Activated CD8-positive, alpha-beta T cell treated with anti-CD3 and anti-CD28 coated beads for 36 hours (primary cell): ENCODE data around the gene DCAF10. TPM values are rescaled to one million over a fixed set of nuclear protein-coding genes. Genes with fewer than 3 reads are reported as not detected.

Source experiments
- ATAC-seq: fragments of 200-7000 bp; cut with Tn5 transposase; one replicate; pipeline ENCODE4 v1.10.0; 2021; ENCODE audit warnings: mild to moderate bottlenecking, moderate library complexity
- CTCF ChIA-PET: fragments of 350-600 bp; sonication (Branson Sonifier 250); formaldehyde crosslinking; loops from one replicate; lab custom pipeline; 2021; ENCODE audit warnings: antibody characterized with exemption; lab: Charles Lee
- POLR2A ChIA-PET: fragments of 350-600 bp; sonication (Branson Sonifier 250); formaldehyde crosslinking; loops from one replicate; lab custom pipeline; 2021; ENCODE audit warnings: antibody characterized with exemption; lab: Charles Lee
- DNase-seq: peaks from one replicate; pipeline ENCODE4 v3.0.0-alpha.2; 2020
- H3K27ac Mint-ChIP-seq: one replicate; pipeline ENCODE4 v1.8.0; 2021; ENCODE audit warnings: mild to moderate bottlenecking, mixed read lengths
- H3K27me3 Mint-ChIP-seq: one replicate; pipeline ENCODE4 v1.8.0; 2021; ENCODE audit warnings: mixed read lengths
- H3K36me3 Mint-ChIP-seq: one replicate; pipeline ENCODE4 v1.8.0; 2021; ENCODE audit warnings: low read depth, mixed read lengths
- H3K4me1 Mint-ChIP-seq: one replicate; pipeline ENCODE4 v1.8.0; 2021; ENCODE audit warnings: low read depth, mixed read lengths
- H3K4me3 Mint-ChIP-seq: one replicate; pipeline ENCODE4 v1.8.0; 2021; ENCODE audit warnings: mild to moderate bottlenecking, moderate library complexity, mixed read lengths
- H3K9me3 Mint-ChIP-seq: one replicate; pipeline ENCODE4 v1.8.0; 2021; ENCODE audit warnings: mixed read lengths
- intact Hi-C: fragments of 100-400 bp; cut with micrococcal nuclease; formaldehyde crosslinking; loops from one replicate; pipeline ENCODE4 v1.10.0; 2022
- total RNA-seq, 2 experiments: library from RNA; stranded (reverse); gene quantifications; one replicate each; pipeline ENCODE4 v1.2.3, GENCODE V29; 2021
- TF ChIP-seq, protein P1 (sequence below): fragments of 200-600 bp; IDR thresholded peaks from one replicate; pipeline ENCODE4 v1.8.0; 2022; ENCODE audit warnings: antibody characterized with exemption, mild to moderate bottlenecking

DCAF10 gene
- total RNA-seq, 2 experiments from 2014 or later = 14.7 to 15.2 TPM

DNA sequence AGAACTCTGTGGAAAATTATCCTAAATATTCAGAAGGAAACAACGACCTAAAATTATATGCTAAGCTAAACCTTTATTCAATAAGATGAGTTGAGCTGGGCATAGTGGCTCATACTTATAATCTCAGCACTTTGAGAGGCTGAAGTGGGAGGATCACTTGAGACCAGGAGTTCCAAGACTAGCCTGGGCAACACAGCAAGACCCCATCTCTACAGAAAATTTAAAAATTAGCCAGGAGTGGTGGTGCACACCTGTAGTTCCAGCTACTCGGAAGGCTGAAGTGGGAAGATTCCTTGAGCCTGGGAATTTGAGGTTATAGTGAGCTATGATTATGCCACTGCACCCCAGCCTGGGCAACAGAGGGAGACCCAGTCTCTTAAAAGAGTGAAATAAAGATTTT, 51.6 kb downstream of the DCAF10 start:
- ChIA-PET CTCF (interaction anchor here (1.5 to 1.8 kb wide), 2 partner anchors 9 to 236 kb away, joined by 4 read pairs; no protein-coding TSS in a partner anchor), POLR2A (interaction anchor here (1.3 kb wide), 1 partner anchor 9 kb away, joined by 3 read pairs; no protein-coding TSS in a partner anchor)
- peaks cover 11% of the 10 kb centered on the region for H3K36me3 Mint-ChIP-seq
- DNase-seq = no peak
- H3K4me3 Mint-ChIP-seq = no peak overlapping the region
- no peak for ATAC-seq
- H3K4me1 Mint-ChIP-seq = no peaks in the 10 kb centered on the region
- H3K27ac Mint-ChIP-seq = no peak overlapping the region
- TF ChIP-seq, protein P1, sequence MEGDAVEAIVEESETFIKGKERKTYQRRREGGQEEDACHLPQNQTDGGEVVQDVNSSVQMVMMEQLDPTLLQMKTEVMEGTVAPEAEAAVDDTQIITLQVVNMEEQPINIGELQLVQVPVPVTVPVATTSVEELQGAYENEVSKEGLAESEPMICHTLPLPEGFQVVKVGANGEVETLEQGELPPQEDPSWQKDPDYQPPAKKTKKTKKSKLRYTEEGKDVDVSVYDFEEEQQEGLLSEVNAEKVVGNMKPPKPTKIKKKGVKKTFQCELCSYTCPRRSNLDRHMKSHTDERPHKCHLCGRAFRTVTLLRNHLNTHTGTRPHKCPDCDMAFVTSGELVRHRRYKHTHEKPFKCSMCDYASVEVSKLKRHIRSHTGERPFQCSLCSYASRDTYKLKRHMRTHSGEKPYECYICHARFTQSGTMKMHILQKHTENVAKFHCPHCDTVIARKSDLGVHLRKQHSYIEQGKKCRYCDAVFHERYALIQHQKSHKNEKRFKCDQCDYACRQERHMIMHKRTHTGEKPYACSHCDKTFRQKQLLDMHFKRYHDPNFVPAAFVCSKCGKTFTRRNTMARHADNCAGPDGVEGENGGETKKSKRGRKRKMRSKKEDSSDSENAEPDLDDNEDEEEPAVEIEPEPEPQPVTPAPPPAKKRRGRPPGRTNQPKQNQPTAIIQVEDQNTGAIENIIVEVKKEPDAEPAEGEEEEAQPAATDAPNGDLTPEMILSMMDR = no peak
- H3K9me3 Mint-ChIP-seq = no peaks in the 10 kb centered on the region
- no peaks in the 10 kb centered on the region for H3K27me3 Mint-ChIP-seq
- intact Hi-C loops = loop anchor here (10.0 kb wide), 1 partner anchor 107 kb away; no protein-coding TSS in a partner anchor

DNA sequence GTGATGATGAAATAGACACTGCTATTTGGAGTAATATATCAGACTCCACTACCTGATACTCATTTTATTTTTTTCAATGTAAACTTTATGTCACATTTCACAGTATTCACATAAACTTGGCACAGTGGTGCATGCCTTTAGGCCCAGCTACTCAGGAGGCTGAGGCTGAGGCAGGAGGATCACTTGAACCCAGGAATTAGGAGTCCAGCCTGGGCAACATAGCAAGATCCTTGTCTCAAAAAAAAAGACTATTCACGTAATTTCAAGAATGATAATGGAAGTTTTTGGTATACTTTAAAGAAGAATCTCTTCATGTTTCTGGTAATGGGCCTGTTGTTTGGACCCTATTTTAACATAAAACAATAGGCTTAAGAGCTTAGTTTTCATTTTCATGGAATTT, 56.0 kb downstream of the DCAF10 start:
- DNase-seq (no peak), ATAC-seq (no peak)
- Mint-ChIP-seq H3K4me1 (no peaks in the 10 kb centered on the region), H3K27ac (no peak overlapping the region), H3K4me3 (no peak overlapping the region), H3K9me3 (no peaks in the 10 kb centered on the region), H3K36me3 (peaks cover 8% of the 10 kb centered on the region), H3K27me3 (no peaks in the 10 kb centered on the region)
- POLR2A ChIA-PET = no interaction called here
- intact Hi-C loops = loop anchor here (10.0 kb wide), 1 partner anchor 112 kb away; no protein-coding TSS in a partner anchor
- CTCF ChIA-PET = interaction anchor here (1.0 kb wide), 1 partner anchor 55 kb away, joined by 3 read pairs; no protein-coding TSS in a partner anchor
- TF ChIP-seq, protein P1 = no peak

DNA sequence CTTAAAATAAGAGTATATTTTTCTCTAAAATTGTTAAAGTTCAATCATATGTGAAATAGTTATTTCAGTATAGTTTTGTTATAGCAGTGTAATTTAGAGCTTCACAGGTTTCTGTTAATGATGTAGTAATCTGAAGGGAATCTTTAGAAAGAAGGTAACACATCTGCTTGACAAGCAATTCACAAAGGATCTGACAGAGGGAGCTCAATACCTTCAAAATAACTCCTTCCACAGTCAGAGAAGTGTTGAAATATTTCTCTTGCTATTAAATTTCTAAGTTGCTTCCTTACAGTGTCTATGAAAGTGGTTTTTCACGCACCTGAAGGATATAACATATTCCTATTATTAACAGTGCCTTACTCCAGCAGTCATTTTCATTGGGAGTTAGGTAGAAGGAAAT, 58.4 kb downstream of the DCAF10 start:
- H3K27me3 Mint-ChIP-seq = no peaks in the 10 kb centered on the region
- H3K36me3 Mint-ChIP-seq = peaks cover 9% of the 10 kb centered on the region
- POLR2A ChIA-PET = no interaction called here
- TF ChIP-seq, protein P1 = no peak
- CTCF ChIA-PET = no interaction called here
- H3K4me1 Mint-ChIP-seq = no peaks in the 10 kb centered on the region
- no peak overlapping the region for H3K4me3 Mint-ChIP-seq
- DNase-seq = no peak
- no peak for ATAC-seq
- no peak overlapping the region for H3K27ac Mint-ChIP-seq
- no peaks in the 10 kb centered on the region for H3K9me3 Mint-ChIP-seq
- intact Hi-C loops = loop anchor here (10.0 kb wide), 1 partner anchor 114 kb away; no protein-coding TSS in a partner anchor

DNA sequence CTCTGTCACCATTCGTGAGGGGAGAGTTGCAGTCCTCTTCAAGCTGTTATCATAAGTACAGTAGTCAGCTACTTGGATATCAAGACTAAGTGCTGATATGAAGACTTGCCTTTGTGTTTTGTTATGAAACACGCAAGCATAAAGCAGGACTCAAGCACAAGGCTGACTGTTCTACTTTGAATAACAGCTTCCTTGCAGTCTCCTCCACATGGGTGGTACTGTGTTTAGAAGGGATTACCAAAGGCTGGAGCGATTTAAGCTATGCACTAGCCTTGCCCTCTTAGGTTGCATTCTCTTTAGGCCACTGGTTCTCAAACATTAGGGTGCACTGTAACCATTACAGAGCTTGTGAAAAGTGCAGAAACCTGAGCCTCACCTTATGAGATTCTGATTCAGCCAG, 61.9 kb downstream of the DCAF10 start:
- DNase-seq (no peak), ATAC-seq (no peak)
- H3K27me3 Mint-ChIP-seq = no peaks in the 10 kb centered on the region
- no peak overlapping the region for H3K4me3 Mint-ChIP-seq
- ChIA-PET CTCF (interaction anchor here (0.7 kb wide), 1 partner anchor 299 kb away, joined by 3 read pairs; no protein-coding TSS in a partner anchor), POLR2A (no interaction called here)
- H3K4me1 Mint-ChIP-seq = no peaks in the 10 kb centered on the region
- intact Hi-C loops = no loop called here
- TF ChIP-seq, protein P1 = no peak
- peaks cover 4% of the 10 kb centered on the region for H3K36me3 Mint-ChIP-seq
- no peaks in the 10 kb centered on the region for H3K9me3 Mint-ChIP-seq
- H3K27ac Mint-ChIP-seq = no peak overlapping the region

DNA sequence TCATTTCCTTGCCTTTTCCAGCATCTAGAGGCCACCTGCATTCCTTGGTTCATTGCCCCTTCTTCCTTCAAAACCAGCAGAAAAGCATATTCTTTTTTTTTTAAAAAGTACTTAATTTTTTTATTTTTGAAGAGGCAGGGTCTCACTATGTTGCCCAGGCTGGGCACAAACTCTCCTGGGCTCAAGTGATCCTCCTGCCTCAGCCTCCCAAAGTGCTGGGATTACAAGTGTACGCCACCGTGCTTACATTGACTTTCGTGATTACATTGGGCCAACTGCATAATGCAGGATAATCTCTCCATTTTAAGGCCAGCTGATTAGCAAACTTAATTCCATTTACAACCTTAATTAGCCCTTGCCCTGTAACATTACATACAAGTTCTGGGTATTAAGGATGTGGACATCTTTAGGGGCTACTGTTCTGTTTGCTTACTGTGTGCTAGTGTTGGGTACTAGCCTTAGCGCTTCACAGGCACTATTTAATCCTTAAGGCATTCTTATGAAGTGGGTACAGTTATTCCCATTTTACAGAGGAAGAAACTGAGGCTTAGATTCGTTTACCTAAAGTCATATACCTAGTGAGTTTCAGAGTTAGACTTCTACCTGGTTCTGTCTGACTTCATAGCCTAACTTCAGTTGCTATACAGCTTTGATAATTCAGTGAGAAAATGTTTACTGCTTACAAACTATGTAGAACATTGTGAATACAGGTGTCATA, 69.6 kb downstream of the DCAF10 start:
- TF ChIP-seq, protein P1 = no peak
- Mint-ChIP-seq H3K27ac (no peak overlapping the region), H3K36me3 (peaks cover 5% of the 10 kb centered on the region), H3K4me1 (no peaks in the 10 kb centered on the region), H3K9me3 (no peaks in the 10 kb centered on the region), H3K27me3 (no peaks in the 10 kb centered on the region), H3K4me3 (no peak overlapping the region)
- DNase-seq (no peak), ATAC-seq (no peak)
- CTCF ChIA-PET = no interaction called here
- intact Hi-C loops = no loop called here
- POLR2A ChIA-PET = no interaction called here
